K562 (cell line): ENCODE results near the gene MARK3. TPM values are rescaled to one million over a fixed set of nuclear protein-coding genes. Genes with fewer than 3 reads are reported as not detected.

Source experiments
- ATAC-seq: fragments of 200-7000 bp; cut with Tn5 transposase; 3 replicates; pipeline ENCODE4 v1.9.1; 2020; ENCODE audit warnings: moderate library complexity
- BruUV-seq: library from RNA; stranded (reverse); fragments of 400-500 nt; replicated peaks from 2 replicates; lab custom pipeline; 2021; lab: Mats Ljungman, UMichigan
- CTCF ChIA-PET: fragments of 300-600 bp; formaldehyde crosslinking; extraction: SDS; loops from one replicate; lab custom pipeline; 2021; ENCODE audit warnings: low intra/inter-chr PET ratio; lab: Yijun Ruan, JAX
- POLR2A ChIA-PET: fragments of 300-600, 350-650 bp; sonication (Branson Sonifier 250); formaldehyde crosslinking; extraction: SDS; loops from one replicate; lab custom pipeline; 2021; ENCODE audit warnings: antibody characterized with exemption, inconsistent platforms; lab: Yijun Ruan, JAX
- DNase-seq, 4 experiments: peaks; one replicate each; pipeline versions ENCODE4 v3.0.0 to v3.0.0-alpha.2; 2011 to 2018; ENCODE audit warnings: low spot score in 3 of 4, mixed read lengths in 3 of 4; ENCODE audit errors: extremely low read depth in 1 of 4
- FAIRE-seq: peaks from 2 replicates; lab custom pipeline; 2011; peaks lifted over from hg19 to GRCh38; lab: Jason Lieb, UNC
- H2AFZ ChIP-seq: 2 replicates; pipeline ENCODE4 v1.6.0; 2011; ENCODE audit warnings: low read depth, low read length, control low read depth, inconsistent platforms
- H3K27ac ChIP-seq: fragments of 200-600 bp; 3 replicates; pipeline ENCODE4 v1.8.0; 2011; ENCODE audit warnings: low read depth, mild to moderate bottlenecking, control low read depth, inconsistent platforms, low read length, moderate library complexity, mixed read lengths; ENCODE audit errors: extremely low read depth
- H3K27me3 ChIP-seq, 2 experiments: fragments of 300-600 bp in 1 of 2; 2 replicates in 1 of 2; 3 replicates in 1 of 2; pipeline versions ENCODE4 v1.6.0 to v1.8.0; 2011; ENCODE audit warnings: inconsistent platforms in 2 of 2, low read length in 2 of 2, mild to moderate bottlenecking in 1 of 2, mixed read lengths in 1 of 2, moderate library complexity in 1 of 2; ENCODE audit not compliant: control insufficient read depth in 2 of 2, insufficient read depth in 2 of 2
- H3K36me3 ChIP-seq: fragments of 300-600 bp; 3 replicates; pipeline ENCODE4 v1.8.0; 2011; ENCODE audit warnings: mild to moderate bottlenecking, low read length, inconsistent platforms; ENCODE audit not compliant: control insufficient read depth, insufficient read depth
- H3K4me1 ChIP-seq, 2 experiments: fragments of 200-600 bp in 1 of 2; replicated peaks in 1 of 2; 2 replicates in 1 of 2; 3 replicates in 1 of 2; pipeline versions ENCODE4 v1.5.1 to v1.8.0; 2011; ENCODE audit warnings: inconsistent platforms in 2 of 2, low read length in 2 of 2, mild to moderate bottlenecking in 1 of 2, mixed read lengths in 1 of 2, moderate library complexity in 1 of 2; ENCODE audit not compliant: control insufficient read depth in 2 of 2, insufficient read depth in 2 of 2
- H3K4me2 ChIP-seq: 2 replicates; pipeline ENCODE4 v1.6.1; 2011; ENCODE audit warnings: low read length, control low read depth, inconsistent platforms, mixed read lengths; ENCODE audit not compliant: insufficient read depth
- H3K4me3 ChIP-seq: fragments of 200-600 bp; sonication (generic), shearing (Covaris generic); 2 replicates; pipeline ENCODE4 v1.5.1; 2016; ENCODE audit warnings: control low read depth, inconsistent platforms
- H3K79me2 ChIP-seq: fragments of 200-600 bp; 3 replicates; pipeline ENCODE4 v1.8.0; 2011; ENCODE audit warnings: low read length, inconsistent platforms; ENCODE audit not compliant: control insufficient read depth, insufficient read depth
- H3K9ac ChIP-seq, 2 experiments: 2 replicates each; pipeline versions ENCODE4 v1.6.0 to v1.6.1; 2011; ENCODE audit warnings: low read depth in 2 of 2, low read length in 2 of 2, control low read depth in 1 of 2, inconsistent platforms in 1 of 2, mild to moderate bottlenecking in 1 of 2, mixed read lengths in 1 of 2; ENCODE audit not compliant: insufficient read depth in 1 of 2
- H3K9me1 ChIP-seq: one replicate; pipeline ENCODE4 v1.6.0; 2011; ENCODE audit warnings: inconsistent platforms, mild to moderate bottlenecking, low read length, moderate library complexity; ENCODE audit not compliant: control insufficient read depth, insufficient read depth
- H3K9me3 ChIP-seq: replicated peaks from 2 replicates; pipeline ENCODE4 v1.5.1; 2011; ENCODE audit warnings: low read depth, low read length, inconsistent platforms; ENCODE audit not compliant: control insufficient read depth, insufficient read depth
- H4K20me1 ChIP-seq: replicated peaks from 2 replicates; pipeline ENCODE4 v1.6.1; 2011; ENCODE audit warnings: low read length, inconsistent platforms, mixed read lengths; ENCODE audit not compliant: control insufficient read depth, insufficient read depth
- WGBS: fragments of 100-300 bp; shearing (Covaris generic); methylation state at CpG from one replicate; pipeline ENCODE4 v1.1.6; 2016; ENCODE audit warnings: low coverage, mixed read lengths; ENCODE audit not compliant: insufficient coverage; ENCODE audit errors: missing lambda C conversion rate; 5-methylcytosine and 5-hydroxymethylcytosine counted together
- in situ Hi-C: fragments of 300-500 bp; cut with MboI; formaldehyde crosslinking; loops from 4 replicates; pipeline ENCODE4 v1.15.0; 2018; ENCODE audit warnings: inconsistent platforms, mixed read lengths
- intact Hi-C: fragments of 100-400 bp; cut with micrococcal nuclease; formaldehyde crosslinking; loops from 2 replicates; pipeline ENCODE4 v1.14.2; 2022
- polyA plus RNA-seq, 8 experiments: library from polyadenylated mRNA; depleted of rRNA in 4 of 8; stranded (reverse) in 5 of 8; unstranded in 3 of 8; fragments of >200 nt; fragmentation: Nextera tagmentation in 2 of 8; fragmentation: Illumina TruSeq in 1 of 8; extraction: Ambion mirVana in 2 of 8; extraction: Trizol in 1 of 8; gene quantifications; 2 replicates each; pipeline versions ENCODE4 v1.2.1 to v1.2.3, GENCODE V29; 2011 to 2014; ENCODE audit warnings: inconsistent platforms in 1 of 8, missing spikeins in 1 of 8
- total RNA-seq, 7 experiments: library from RNA; depleted of rRNA in 6 of 7; stranded (reverse); fragments of >200 nt in 6 of 7; fragmentation: Illumina TruSeq in 2 of 7; extraction: Trizol in 2 of 7; gene quantifications; 2 replicates each; pipeline versions ENCODE4 v1.2.1 to v1.2.3, GENCODE V29; 2011 to 2021; ENCODE audit warnings: low replicate concordance in 1 of 7
- TF ChIP-seq, protein P1 (sequence below), 2 experiments: IDR thresholded peaks in 1 of 2; conservative IDR thresholded peaks in 1 of 2; 2 replicates each; pipeline ENCODE4 v1.6.1; 2016; ENCODE audit warnings: low read depth in 2 of 2, mild to moderate bottlenecking in 1 of 2, missing compliant biosample characterization in 1 of 2, missing genetic modification characterization in 1 of 2, moderate library complexity in 1 of 2
- TF ChIP-seq, protein P2 (sequence below), 2 experiments: fragments of 450-650 bp in 1 of 2; sonication (generic) in 1 of 2; formaldehyde crosslinking in 1 of 2; IDR thresholded peaks in 1 of 2; conservative IDR thresholded peaks in 1 of 2; 2 replicates each; pipeline versions ENCODE4 v1.6.1 to v1.8.1; 2016 to 2023; ENCODE audit warnings: mild to moderate bottlenecking in 2 of 2, moderate library complexity in 2 of 2, inconsistent platforms in 1 of 2, missing genetic modification reagents in 1 of 2
- TF ChIP-seq, protein P3 (sequence below): fragments of 450-650 bp; formaldehyde crosslinking; IDR thresholded peaks from 2 replicates; pipeline ENCODE4 v1.4.0; 2020; ENCODE audit warnings: mild to moderate bottlenecking, moderate library complexity

The MARK3 gene
- total and polyA plus RNA-seq, 9 of the 15 experiments (the other 6 are each of a cell fraction or from before 2014, with no cell fraction given), result 10.1 to 68.7 (median 56.3) TPM

DNA sequence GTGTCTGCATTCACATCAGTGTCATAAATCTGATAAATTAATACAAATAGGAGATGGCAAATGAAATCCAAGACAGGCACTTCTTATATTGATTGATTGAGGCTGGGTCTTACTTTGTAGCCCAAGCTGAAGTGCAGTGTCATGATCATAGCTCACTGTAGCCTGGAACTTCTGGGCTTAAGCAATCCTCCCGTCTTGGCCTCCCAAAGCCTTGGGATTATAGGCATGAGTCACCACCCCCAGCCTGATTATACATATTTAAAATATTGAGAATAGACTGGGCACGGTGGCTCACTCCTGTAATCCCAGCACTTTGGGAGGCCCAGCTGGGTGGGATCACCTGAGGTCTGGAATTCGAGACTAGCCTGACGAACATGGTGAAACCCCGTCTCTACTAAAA is 51.3 kb downstream of the MARK3 start:
- TF ChIP-seq, protein P1, sequence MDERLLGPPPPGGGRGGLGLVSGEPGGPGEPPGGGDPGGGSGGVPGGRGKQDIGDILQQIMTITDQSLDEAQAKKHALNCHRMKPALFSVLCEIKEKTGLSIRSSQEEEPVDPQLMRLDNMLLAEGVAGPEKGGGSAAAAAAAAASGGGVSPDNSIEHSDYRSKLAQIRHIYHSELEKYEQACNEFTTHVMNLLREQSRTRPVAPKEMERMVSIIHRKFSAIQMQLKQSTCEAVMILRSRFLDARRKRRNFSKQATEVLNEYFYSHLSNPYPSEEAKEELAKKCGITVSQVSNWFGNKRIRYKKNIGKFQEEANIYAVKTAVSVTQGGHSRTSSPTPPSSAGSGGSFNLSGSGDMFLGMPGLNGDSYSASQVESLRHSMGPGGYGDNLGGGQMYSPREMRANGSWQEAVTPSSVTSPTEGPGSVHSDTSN (CRISPR knock-in tag; IDR thresholded peaks at IDR 0.05; ENCODE audit: low read depth), result no peak
- TF ChIP-seq, protein P1 (tag; conservative IDR thresholded peaks at IDR 0.05; ENCODE audit: low read depth), result peak; percentile 11; the same call in 1 of the 2 replicates
- TF ChIP-seq, protein P2, sequence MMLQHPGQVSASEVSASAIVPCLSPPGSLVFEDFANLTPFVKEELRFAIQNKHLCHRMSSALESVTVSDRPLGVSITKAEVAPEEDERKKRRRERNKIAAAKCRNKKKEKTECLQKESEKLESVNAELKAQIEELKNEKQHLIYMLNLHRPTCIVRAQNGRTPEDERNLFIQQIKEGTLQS (IDR thresholded peaks at IDR 0.05), result peak; percentile 49; the same call in 1 of the 2 replicates
- TF ChIP-seq, protein P2 (CRISPR knock-in tag; conservative IDR thresholded peaks at IDR 0.05), result no peak
- TF ChIP-seq, protein P3, sequence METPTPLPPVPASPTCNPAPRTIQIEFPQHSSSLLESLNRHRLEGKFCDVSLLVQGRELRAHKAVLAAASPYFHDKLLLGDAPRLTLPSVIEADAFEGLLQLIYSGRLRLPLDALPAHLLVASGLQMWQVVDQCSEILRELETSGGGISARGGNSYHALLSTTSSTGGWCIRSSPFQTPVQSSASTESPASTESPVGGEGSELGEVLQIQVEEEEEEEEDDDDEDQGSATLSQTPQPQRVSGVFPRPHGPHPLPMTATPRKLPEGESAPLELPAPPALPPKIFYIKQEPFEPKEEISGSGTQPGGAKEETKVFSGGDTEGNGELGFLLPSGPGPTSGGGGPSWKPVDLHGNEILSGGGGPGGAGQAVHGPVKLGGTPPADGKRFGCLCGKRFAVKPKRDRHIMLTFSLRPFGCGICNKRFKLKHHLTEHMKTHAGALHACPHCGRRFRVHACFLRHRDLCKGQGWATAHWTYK (CRISPR knock-in tag), result no peak
- Histone ChIP-seq H2AFZ (no peak overlapping the region), H3K79me2 (peaks cover 54% of the 10 kb centered on the region), H3K9me1 (no peaks in the 10 kb centered on the region), H3K9me3 (no peaks in the 10 kb centered on the region), H3K36me3 (peaks cover 33% of the 10 kb centered on the region), H3K9ac (no peak overlapping the region), H3K4me1 (no peaks in the 10 kb centered on the region), H3K27me3 (no peaks in the 10 kb centered on the region), H3K27ac (peak overlapping the region; percentile 24; the same call in 1 of the 3 replicates), H3K4me3 (no peak overlapping the region), H4K20me1 (no peaks in the 10 kb centered on the region), H3K4me2 (no peak overlapping the region)
- no peak for DNase-seq
- ChIA-PET POLR2A (interaction anchor here (0.9 to 1.9 kb wide), 2 partner anchors 9 to 55 kb away, joined by 3 to 6 read pairs; no protein-coding TSS in a partner anchor), CTCF (no interaction called here)
- intact Hi-C loops, result no loop called here
- WGBS, result 86% methylated on average over 4 of the region's 5 CpGs
- in situ Hi-C loops, result no loop called here
- no TSS peak for BruUV-seq
- FAIRE-seq, result no peak
- no peak for ATAC-seq
